Measurements from ENCODE around the gene IL1R1. TPM values are rescaled to one million over a fixed set of nuclear protein-coding genes. Genes with fewer than 3 reads are reported as not detected.
A peak's percentile ranks its signal among the peaks of the same experiment; 100 is the strongest.

Gene IL1R1
- total RNA-seq, 1 donor from 2014 or later, result 79.6 TPM

- Histone ChIP-seq H3K4me3 (no peak overlapping the region), H3K27ac (peak overlapping the region; percentile 93), H3K4me1 (peaks cover 33% of the 10 kb centered on the region), H3K27me3 (no peaks in the 10 kb centered on the region), H3K36me3 (no peaks in the 10 kb centered on the region), H3K9me3 (no peaks in the 10 kb centered on the region)
- TF ChIP-seq POLR2AphosphoS5 (IDR thresholded peaks at IDR 0.05; ENCODE audit: insufficient read depth in 1 of 2, low read depth in 1 of 2) (peak in 1 of 2 donors; percentile 27), POLR2A (IDR thresholded peaks at IDR 0.05) (no peak), CTCF (IDR thresholded peaks at IDR 0.05) (no peak)
- intact Hi-C loops (cut with DNase I), result no loop called here
- peak in 1 of 2 donors; percentile 85 for DNase-seq (ENCODE audit: extremely low spot score in 2 of 2)
Measured at GRCh38 chr2:102229141-102229769, 86.7 kb downstream of the IL1R1 start.

Other genes with a start within 250 kb of the IL1R1 start
- gene IL1R2, start 150.8 kb upstream of the IL1R1 start, total RNA-seq, result 63.3 TPM
- 5.2 TPM for gene IL1RL2, start 44.3 kb downstream of the IL1R1 start, total RNA-seq
- gene IL1RL1, start 168.8 kb downstream of the IL1R1 start, total RNA-seq, result 10.6 TPM
- 4.9 TPM for gene IL18R1, start 213.1 kb downstream of the IL1R1 start, total RNA-seq